Peyer's patch (tissue), 4 donors: Measurements from ENCODE around the gene POR. TPM values are rescaled to one million over a fixed set of nuclear protein-coding genes. Genes with fewer than 3 reads are reported as not detected.
A peak's percentile ranks its signal among the peaks of the same experiment; 100 is the strongest.

Experiments
- DNase-seq, 3 donors: peaks; one replicate each; pipeline ENCODE4 v3.0.0-alpha.2; 2017 to 2019
- H3K27ac ChIP-seq, 4 donors: fragments of 200-600 bp; sonication (generic); one replicate each; pipeline ENCODE4 v1.5.1; 2016 to 2019
- H3K27me3 ChIP-seq, 2 donors: fragments of 200-600 bp; sonication (generic); one replicate each; pipeline ENCODE4 v1.5.1; 2019
- H3K36me3 ChIP-seq, 3 donors: fragments of 200-600 bp; sonication (generic); one replicate each; pipeline ENCODE4 v1.5.1; 2016 to 2019
- H3K4me1 ChIP-seq, 4 donors: fragments of 200-600 bp; sonication (generic); one replicate each; pipeline ENCODE4 v1.5.1; 2016 to 2019
- H3K4me3 ChIP-seq, 4 donors: fragments of 200-600 bp; sonication (generic); 1 replicate in 3 of 4; 2 replicates in 1 of 4; pipeline ENCODE4 v1.5.1; 2016 to 2019; ENCODE audit warnings: mild to moderate bottlenecking in 1 of 4
- H3K9me3 ChIP-seq, 4 donors: fragments of 200-600 bp; sonication (generic); one replicate each; pipeline ENCODE4 v1.5.1; 2016 to 2019; ENCODE audit warnings: mild to moderate bottlenecking in 1 of 4
- CTCF ChIP-seq, 6 experiments: fragments of 450-650 bp in 4 of 6; fragments of 200-600 bp in 2 of 6; sonication (generic) in 1 of 6; IDR thresholded peaks; one replicate each; pipeline ENCODE4 v1.5.1; 2017 to 2019; ENCODE audit warnings: antibody characterized with exemption in 6 of 6, mild to moderate bottlenecking in 3 of 6, moderate library complexity in 1 of 6
- POLR2A ChIP-seq, 2 donors: fragments of 450-650 bp; IDR thresholded peaks; one replicate each; pipeline ENCODE4 v1.5.1; 2017; ENCODE audit warnings: antibody characterized with exemption in 2 of 2, mild to moderate bottlenecking in 2 of 2, moderate library complexity in 2 of 2
- total RNA-seq, 4 donors: library from RNA; depleted of rRNA; stranded (reverse); fragments of >200 nt; gene quantifications; one replicate each; pipeline ENCODE4 v1.1.0, GENCODE V29; 2016

POR gene
- total RNA-seq, 4 donors from 2014 or later: 67.7 to 625 (median 451) TPM

- Histone ChIP-seq H3K27me3 (no peaks in the 10 kb centered on the region), H3K9me3 (no peaks in the 10 kb centered on the region), H3K4me1 (peaks cover 0 to 22% (median 6%) of the 10 kb centered on the region in 4 donors), H3K4me3 (no peak overlapping the region), H3K27ac (no peak overlapping the region), H3K36me3 (peaks cover 0 to 6% (median 0%) of the 10 kb centered on the region in 3 donors)
- TF ChIP-seq CTCF (IDR thresholded peaks at IDR 0.05) (no peak), POLR2A (IDR thresholded peaks at IDR 0.05) (no peak)
- DNase-seq: no peak
Measured at GRCh38 chr7:75876126-75876881, 38.7 kb upstream of the POR start.

- Histone ChIP-seq H3K27me3 (no peaks in the 10 kb centered on the region), H3K9me3 (no peaks in the 10 kb centered on the region), H3K27ac (peak overlapping the region; percentile 84 to 91 (median 86)), H3K4me1 (peaks cover 0 to 26% (median 6%) of the 10 kb centered on the region in 4 donors), H3K4me3 (peak overlapping the region; percentile 76 to 92 (median 90)), H3K36me3 (peaks cover 0 to 25% (median 0%) of the 10 kb centered on the region in 3 donors)
- TF ChIP-seq POLR2A (IDR thresholded peaks at IDR 0.05) (no peak), CTCF (IDR thresholded peaks at IDR 0.05) (no peak)
- no peak for DNase-seq
Measured at GRCh38 chr7:75878312-75878768, 36.6 kb upstream of the POR start.

- peak in 3 of 6 experiments; percentile 9 to 44 (median 41) for TF ChIP-seq CTCF (IDR thresholded peaks at IDR 0.05)
- TF ChIP-seq POLR2A (IDR thresholded peaks at IDR 0.05): peak; percentile 95 to 97
- Histone ChIP-seq H3K27ac (peak within 1 kb of the TSS; percentile 84 to 91 (median 86)), H3K27me3 (no peaks in the 10 kb centered on the region), H3K36me3 (peaks cover 0 to 28% (median 0%) of the 10 kb centered on the region in 3 donors), H3K4me3 (peak within 1 kb of the TSS; percentile 76 to 92 (median 90)), H3K4me1 (peaks cover 0 to 30% (median 6%) of the 10 kb centered on the region in 4 donors), H3K9me3 (no peaks in the 10 kb centered on the region)
- DNase-seq: peak; percentile 95 to 99 (median 98)
Measured at GRCh38 chr7:75878769-75879611, 36.0 kb upstream of the POR start, which contains the start of gene RHBDD2. Gene RHBDD2, plus strand, starts transcription at chr7:75879034. Its CDS starts 49 bp downstream, at chr7:75879083.

- Histone ChIP-seq H3K9me3 (no peaks in the 10 kb centered on the region), H3K4me3 (peak overlapping the region; percentile 76 to 92 (median 90)), H3K4me1 (peaks cover 0 to 37% (median 6%) of the 10 kb centered on the region in 4 donors), H3K27ac (peak overlapping the region in 3 of 4 donors; percentile 84 to 91 (median 86)), H3K36me3 (peaks cover 0 to 36% (median 0%) of the 10 kb centered on the region in 3 donors), H3K27me3 (no peaks in the 10 kb centered on the region)
- no peak for DNase-seq
- TF ChIP-seq POLR2A (IDR thresholded peaks at IDR 0.05) (no peak), CTCF (IDR thresholded peaks at IDR 0.05) (no peak)
Measured at GRCh38 chr7:75879771-75880184, 35.2 kb upstream of the POR start.

GRCh38 chr7:75880242-75880641 lies 34.7 kb upstream of the POR start:
- DNase-seq: no peak
- Histone ChIP-seq H3K4me3 (peak overlapping the region in 2 of 4 donors; percentile 89 to 90), H3K9me3 (no peaks in the 10 kb centered on the region), H3K36me3 (peaks cover 0 to 40% (median 0%) of the 10 kb centered on the region in 3 donors), H3K27me3 (no peaks in the 10 kb centered on the region), H3K4me1 (peaks cover 0 to 41% (median 6%) of the 10 kb centered on the region in 4 donors), H3K27ac (no peak overlapping the region)
- no peak for TF ChIP-seq CTCF (IDR thresholded peaks at IDR 0.05)
